SIG-M5 (cell line): ENCODE data around the gene ANKRD6.

ENCODE experiments used
- DNase-seq: peaks from one replicate; lab custom pipeline; 2025; lab: John Stamatoyannopoulos, UW

ANKRD6 gene

GRCh38 chr6:89657445-89658158 lies 224.7 kb downstream of the ANKRD6 start:
- no peak for DNase-seq

GRCh38 chr6:89660981-89661380 lies 228.0 kb downstream of the ANKRD6 start:
- DNase-seq, result no peak

GRCh38 chr6:89661559-89661958 lies 228.6 kb downstream of the ANKRD6 start:
- no peak for DNase-seq

GRCh38 chr6:89662659-89663223 lies 229.8 kb downstream of the ANKRD6 start:
- no peak for DNase-seq

- DNase-seq, result no peak
Observed at GRCh38 chr6:89667872-89668556, 235.1 kb downstream of the ANKRD6 start.

GRCh38 chr6:89669002-89669401 lies 236.1 kb downstream of the ANKRD6 start:
- no peak for DNase-seq

GRCh38 chr6:89670935-89671565 lies 238.1 kb downstream of the ANKRD6 start:
- no peak for DNase-seq

- no peak for DNase-seq
Observed at GRCh38 chr6:89675949-89676748, 243.2 kb downstream of the ANKRD6 start.

GRCh38 chr6:89678531-89678930 lies 245.6 kb downstream of the ANKRD6 start:
- no peak for DNase-seq

GRCh38 chr6:89679215-89680120 lies 246.5 kb downstream of the ANKRD6 start:
- no peak for DNase-seq

- DNase-seq, result no peak
Observed at GRCh38 chr6:89680150-89680549, 247.2 kb downstream of the ANKRD6 start.

GRCh38 chr6:89680551-89680950 lies 247.6 kb downstream of the ANKRD6 start:
- no peak for DNase-seq

- no peak for DNase-seq
Observed at GRCh38 chr6:89681983-89682564, 249.1 kb downstream of the ANKRD6 start.

GRCh38 chr6:89682991-89683390 lies 250.0 kb downstream of the ANKRD6 start:
- no peak for DNase-seq
